ENCODE data around the gene HPCA. TPM values are rescaled to one million over a fixed set of nuclear protein-coding genes. Genes with fewer than 3 reads are reported as not detected.

The HPCA gene
- total RNA-seq, 1 experiment from 2014 or later = 1.2 TPM

DNA sequence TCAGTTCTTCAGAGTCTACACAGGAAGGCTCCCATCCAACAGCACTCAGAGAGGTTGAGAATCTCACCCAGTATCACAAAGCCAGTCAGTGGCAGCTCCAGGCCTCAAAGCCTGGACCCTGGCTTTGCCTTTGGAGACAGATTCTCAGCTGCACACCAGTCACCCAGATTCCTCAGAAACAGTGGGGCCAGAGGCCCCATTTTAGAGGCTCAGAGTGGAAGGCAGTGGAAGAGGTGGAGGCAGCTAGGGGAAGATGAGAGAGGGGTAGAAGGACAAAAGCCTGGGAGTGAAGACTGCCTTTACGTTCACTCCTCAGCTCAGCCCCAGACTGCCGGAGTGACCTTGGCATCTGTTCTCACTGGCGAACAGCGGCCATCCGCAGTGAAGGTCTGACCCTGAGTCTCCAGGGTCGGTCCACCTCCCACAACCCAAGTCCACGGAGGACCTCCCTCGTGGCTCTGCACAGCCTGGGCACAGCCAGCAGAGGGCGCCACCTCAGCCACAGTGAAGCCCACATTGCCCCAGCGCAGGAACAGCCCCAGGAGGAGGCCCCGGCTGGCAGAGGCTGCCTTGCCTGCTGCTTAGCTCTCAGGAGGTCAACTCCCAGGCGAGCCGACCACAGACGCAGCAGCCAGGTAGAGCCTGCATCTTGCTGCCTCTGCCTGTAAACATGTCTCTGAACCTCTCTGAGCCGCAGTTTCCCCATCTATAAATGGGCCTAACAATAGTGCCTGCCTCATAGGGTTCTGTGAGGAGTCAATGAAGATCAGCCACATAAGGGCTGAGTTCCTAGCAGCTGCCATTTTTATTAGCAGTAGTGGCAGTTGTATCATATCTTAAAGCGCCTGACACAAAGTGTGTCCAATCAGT is 9.7 kb upstream of the HPCA start:
- peak overlapping the region; percentile 11 for H3K4me2 ChIP-seq (ENCODE audit: insufficient read depth, insufficient read length, low read length)

More for the DNA sequence above, 9.7 kb upstream of the HPCA start:
- no peak overlapping the region for H3T11ph ChIP-seq (ENCODE audit: low read length)
- H2AK5ac ChIP-seq (ENCODE audit: insufficient read length, low read length) = no peak overlapping the region
- H2AFZ ChIP-seq (ENCODE audit: low read length) = no peak overlapping the region
- H4K20me1 ChIP-seq (ENCODE audit: control insufficient read depth, insufficient read depth, insufficient read length) = no peaks in the 10 kb centered on the region
- H4K8ac ChIP-seq (replicated peaks; ENCODE audit: insufficient read length, low read depth, low read length) = no peak overlapping the region
- peaks cover 4% of the 10 kb centered on the region; the same call in 1 of the 2 replicates for H3K27me3 ChIP-seq (ENCODE audit: insufficient read depth, low read length)
- peaks cover 18% of the 10 kb centered on the region for H3K27me3 Mint-ChIP-seq (ENCODE audit: low read depth)
- H4K91ac ChIP-seq (ENCODE audit: insufficient read length, low read depth, low read length) = no peak overlapping the region
- no peak overlapping the region for H3K9ac ChIP-seq (ENCODE audit: extremely low read depth, insufficient read length, low read length)
- H3K23me2 ChIP-seq (ENCODE audit: insufficient read length, low read depth, low read length, poor library complexity, severe bottlenecking) = no peaks in the 10 kb centered on the region
- H3K56ac ChIP-seq (ENCODE audit: insufficient read length, low read depth, low read length) = no peak overlapping the region
- TF ChIP-seq, protein P1, sequence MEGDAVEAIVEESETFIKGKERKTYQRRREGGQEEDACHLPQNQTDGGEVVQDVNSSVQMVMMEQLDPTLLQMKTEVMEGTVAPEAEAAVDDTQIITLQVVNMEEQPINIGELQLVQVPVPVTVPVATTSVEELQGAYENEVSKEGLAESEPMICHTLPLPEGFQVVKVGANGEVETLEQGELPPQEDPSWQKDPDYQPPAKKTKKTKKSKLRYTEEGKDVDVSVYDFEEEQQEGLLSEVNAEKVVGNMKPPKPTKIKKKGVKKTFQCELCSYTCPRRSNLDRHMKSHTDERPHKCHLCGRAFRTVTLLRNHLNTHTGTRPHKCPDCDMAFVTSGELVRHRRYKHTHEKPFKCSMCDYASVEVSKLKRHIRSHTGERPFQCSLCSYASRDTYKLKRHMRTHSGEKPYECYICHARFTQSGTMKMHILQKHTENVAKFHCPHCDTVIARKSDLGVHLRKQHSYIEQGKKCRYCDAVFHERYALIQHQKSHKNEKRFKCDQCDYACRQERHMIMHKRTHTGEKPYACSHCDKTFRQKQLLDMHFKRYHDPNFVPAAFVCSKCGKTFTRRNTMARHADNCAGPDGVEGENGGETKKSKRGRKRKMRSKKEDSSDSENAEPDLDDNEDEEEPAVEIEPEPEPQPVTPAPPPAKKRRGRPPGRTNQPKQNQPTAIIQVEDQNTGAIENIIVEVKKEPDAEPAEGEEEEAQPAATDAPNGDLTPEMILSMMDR (conservative IDR thresholded peaks at IDR 0.05) = peak; percentile 91
- no peaks in the 10 kb centered on the region for H3K79me2 ChIP-seq (ENCODE audit: insufficient read depth, low read length)
- no peak overlapping the region for H3K27ac Mint-ChIP-seq
- H4K5ac ChIP-seq (ENCODE audit: insufficient read length, low read depth, low read length) = no peak overlapping the region
- no peak overlapping the region for H3K4ac ChIP-seq (ENCODE audit: low read depth, low read length)
- H2BK5ac ChIP-seq (ENCODE audit: insufficient read length, low read length) = no peak overlapping the region
- no peak overlapping the region for H2BK12ac ChIP-seq (ENCODE audit: insufficient read length, low read depth, low read length)
- H3K14ac ChIP-seq (ENCODE audit: insufficient read depth, low read length) = no peak overlapping the region
- H2BK20ac ChIP-seq (ENCODE audit: low read depth, low read length, poor library complexity, severe bottlenecking) = no peak overlapping the region
- no peaks in the 10 kb centered on the region for H3K9me3 Mint-ChIP-seq
- no peaks in the 10 kb centered on the region for H3K79me1 ChIP-seq (ENCODE audit: insufficient read depth, low read depth, low read length, poor library complexity, severe bottlenecking)
- H3K36me3 Mint-ChIP-seq (ENCODE audit: insufficient read depth in 1 of 3, low read depth in 3 of 3) = no peaks in the 10 kb centered on the region
- no peaks in the 10 kb centered on the region for H3K9me3 ChIP-seq (ENCODE audit: control insufficient read depth, low read depth, low read length)
- no peak overlapping the region for H2BK15ac ChIP-seq (ENCODE audit: low read depth, low read length)
- peak; percentile 74 for DNase-seq
- no peak overlapping the region for H3K18ac ChIP-seq (ENCODE audit: insufficient read length, low read depth, low read length)
- peaks cover 3% of the 10 kb centered on the region; the same call in 1 of the 2 replicates for H3K4me1 ChIP-seq (ENCODE audit: insufficient read depth, low read length)
- H3K27ac ChIP-seq (ENCODE audit: insufficient read length, low read depth, low read length) = no peak overlapping the region
- no peak overlapping the region for H2BK120ac ChIP-seq (ENCODE audit: low read depth, low read length, poor library complexity, severe bottlenecking)
- peaks cover 31 to 51% of the 10 kb centered on the region in 2 experiments for H3K4me1 Mint-ChIP-seq
- no CpG with 5 or more reads among the region's 16 CpGs for WGBS (ENCODE audit: extremely low coverage, insufficient read length, low lambda C conversion rate)
- 0 out of 5 replicates have a peak overlapping the region, but pooled peaks of 1 of the 2 experiments have one; percentile 3 for H3K4me3 Mint-ChIP-seq
- H3K23ac ChIP-seq (ENCODE audit: insufficient read length, low read depth, low read length) = no peak overlapping the region
